NCI-H2227 (cell line): ENCODE data around the gene OR6C76.
"Not testable (repeated sequence)": the region's sequence is repeated elsewhere in the genome, so short reads cannot be mapped to it uniquely, and the experiment has no call there.

Source experiments
- DNase-seq: peaks from one replicate; lab custom pipeline; 2025; ENCODE audit not compliant: unreplicated experiment; lab: John Stamatoyannopoulos, UW

OR6C76 gene

GRCh38 chr12:55425954-55426353 lies at the start of gene OR6C76:
TSS of gene OR6C76 (plus strand) at chr12:55426254. CDS start at chr12:55426254, 0 bp downstream.
- no peak for DNase-seq

- no peak for DNase-seq
These were observed 40.2 kb upstream of the OR6C76 start for GRCh38 chr12:55385891-55386290.

GRCh38 chr12:55392032-55392795 lies 33.8 kb upstream of the OR6C76 start:
- no peak for DNase-seq

DNA sequence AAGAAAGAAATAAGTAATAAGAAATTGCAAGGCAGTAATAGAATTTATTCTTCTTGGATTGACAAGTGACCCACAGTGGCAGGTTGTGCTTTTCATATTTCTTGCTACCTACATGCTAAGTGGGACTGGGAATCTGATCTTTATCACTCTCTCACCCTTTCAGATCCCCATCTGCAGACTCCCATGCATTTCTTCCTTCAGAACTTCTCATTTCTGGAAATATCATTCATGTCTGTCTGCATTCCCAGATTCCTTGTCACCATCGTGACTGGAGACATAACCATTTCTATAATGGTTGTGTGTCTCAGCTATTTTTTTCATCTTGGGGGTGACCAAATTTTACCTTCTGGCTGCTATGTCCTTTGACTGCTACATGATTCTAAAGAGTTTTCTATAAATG lies 29.7 kb upstream of the OR6C76 start:
- no peak for DNase-seq

- DNase-seq: no peak
These were observed 25.8 kb upstream of the OR6C76 start, which contains the start of gene OR6C65 for GRCh38 chr12:55400229-55400628. TSS of gene OR6C65 (plus strand) at chr12:55400529. CDS start at chr12:55400529, 0 bp downstream.

DNA sequence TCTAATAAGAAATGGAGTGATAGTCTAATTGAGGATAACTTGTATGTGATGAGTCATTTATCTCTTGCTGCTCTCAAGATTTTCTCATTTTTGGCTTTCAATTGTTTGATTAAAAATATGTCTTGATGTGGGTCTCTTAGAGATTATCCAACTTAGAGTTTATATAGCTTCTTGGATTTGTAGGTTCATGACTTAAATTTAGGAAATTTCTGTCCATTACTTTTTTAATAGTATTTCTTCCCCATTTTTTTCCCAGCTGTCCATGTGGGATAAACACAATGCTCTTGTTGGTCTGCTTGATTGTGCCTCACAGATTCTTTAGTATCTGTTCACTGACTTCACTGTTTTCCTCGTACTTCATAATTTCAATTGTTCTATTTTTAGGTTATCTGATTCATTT lies 18.2 kb upstream of the OR6C76 start:
- DNase-seq: no peak

DNA sequence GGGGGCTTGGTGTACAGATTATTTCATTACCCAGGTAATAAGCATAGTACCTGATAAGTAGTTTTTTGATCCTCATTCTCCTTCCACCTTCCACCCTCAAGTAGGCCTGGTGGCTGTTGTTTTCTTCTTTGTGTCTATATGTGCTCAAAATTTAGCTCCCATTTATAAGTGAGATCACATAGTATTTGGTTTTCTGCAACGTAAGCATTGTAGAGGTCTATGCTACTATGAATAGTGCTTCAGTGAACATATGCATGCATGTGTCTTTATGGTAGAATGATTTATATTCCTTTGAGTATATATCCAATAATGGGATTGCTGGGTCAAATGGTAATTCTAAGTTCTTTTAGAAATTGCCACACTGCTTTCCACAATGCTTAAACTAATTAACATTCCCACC lies 16.9 kb upstream of the OR6C76 start:
- not testable (repeated sequence) for DNase-seq

DNA sequence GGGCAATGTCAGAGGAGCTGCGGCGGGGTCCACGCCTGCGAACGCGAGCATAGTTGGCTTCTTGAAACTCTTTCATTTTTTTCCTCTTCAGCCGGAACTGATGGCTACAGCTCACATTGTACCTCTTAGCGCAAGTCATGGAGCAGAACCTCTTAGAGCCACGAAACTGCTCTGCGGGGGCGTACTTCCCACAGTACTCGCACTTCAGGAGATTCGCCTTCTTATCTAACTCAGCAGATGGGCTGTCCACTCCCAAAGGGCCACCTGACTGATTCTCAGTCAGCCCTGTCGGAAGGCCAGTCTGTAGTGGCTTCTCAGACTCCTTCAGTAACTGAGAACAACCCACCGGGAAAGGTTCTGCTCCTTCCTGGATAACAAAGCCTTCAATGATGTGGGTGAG lies 13.9 kb upstream of the OR6C76 start:
- not testable (repeated sequence) for DNase-seq

- DNase-seq: not testable (repeated sequence)
These were observed 12.3 kb upstream of the OR6C76 start for GRCh38 chr12:55413498-55414388.

DNA sequence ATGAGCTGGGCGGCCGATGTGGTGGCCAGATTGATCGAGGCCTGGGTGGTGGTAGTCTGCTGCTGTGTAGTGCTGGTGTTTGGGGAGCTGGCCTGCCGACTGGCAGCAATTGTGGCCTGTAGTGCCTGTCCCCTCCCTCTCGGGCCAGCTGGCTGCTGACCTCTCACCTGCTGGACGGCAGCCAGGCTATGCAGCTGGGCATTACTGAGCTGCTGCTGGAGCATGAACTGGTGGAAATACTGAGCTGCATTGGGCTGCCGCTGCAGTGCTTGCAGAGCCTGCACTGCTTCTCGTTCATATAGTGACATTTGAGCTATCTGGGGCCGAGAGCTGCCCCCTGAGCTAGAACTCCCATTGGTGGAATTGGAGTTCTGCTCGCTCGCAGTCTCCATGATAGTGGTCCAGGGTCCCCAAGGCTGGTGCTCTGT lies 11.6 kb upstream of the OR6C76 start:
- DNase-seq: not testable (repeated sequence)

DNA sequence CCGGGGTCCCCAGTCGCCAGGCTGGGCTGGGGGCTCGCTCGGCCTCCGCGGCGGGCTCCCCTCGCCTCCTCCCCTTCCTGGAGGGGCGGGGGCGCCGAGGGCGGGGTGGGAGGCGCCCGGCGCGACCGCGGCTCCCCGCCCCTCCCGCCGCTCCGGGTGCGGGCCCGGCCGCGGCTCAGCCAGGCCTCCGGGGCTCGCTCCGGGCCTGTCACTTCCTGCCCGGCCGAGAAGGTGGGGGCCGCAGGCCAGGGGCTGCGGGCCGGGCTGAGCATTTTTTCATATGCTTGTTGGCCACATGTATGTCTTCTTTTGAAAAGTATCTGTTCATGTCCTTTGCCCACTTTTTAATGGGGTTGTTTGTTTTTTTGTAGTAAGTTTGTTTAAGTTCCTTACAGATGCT lies 11.2 kb upstream of the OR6C76 start:
- not testable (repeated sequence) for DNase-seq

DNA sequence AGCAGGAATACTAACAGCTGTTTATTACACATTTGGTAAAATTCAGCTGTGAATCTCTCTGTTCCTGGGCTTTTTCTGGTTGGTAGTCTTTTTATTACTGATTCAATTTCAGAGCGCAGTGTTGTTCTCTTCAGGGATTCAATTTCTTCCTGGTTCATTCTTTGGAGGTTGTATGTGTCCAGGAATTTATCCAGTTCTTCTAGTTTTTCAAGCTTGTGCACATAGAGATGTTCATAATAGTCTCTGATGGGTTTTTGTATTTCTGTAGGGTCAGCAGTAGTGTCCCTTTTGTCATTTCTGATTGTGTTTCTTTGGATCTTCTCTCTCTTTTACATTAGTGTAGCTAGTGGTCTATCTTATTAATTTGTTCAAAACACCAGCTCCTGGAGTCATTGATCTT lies 9.1 kb upstream of the OR6C76 start:
- DNase-seq: no peak

DNA sequence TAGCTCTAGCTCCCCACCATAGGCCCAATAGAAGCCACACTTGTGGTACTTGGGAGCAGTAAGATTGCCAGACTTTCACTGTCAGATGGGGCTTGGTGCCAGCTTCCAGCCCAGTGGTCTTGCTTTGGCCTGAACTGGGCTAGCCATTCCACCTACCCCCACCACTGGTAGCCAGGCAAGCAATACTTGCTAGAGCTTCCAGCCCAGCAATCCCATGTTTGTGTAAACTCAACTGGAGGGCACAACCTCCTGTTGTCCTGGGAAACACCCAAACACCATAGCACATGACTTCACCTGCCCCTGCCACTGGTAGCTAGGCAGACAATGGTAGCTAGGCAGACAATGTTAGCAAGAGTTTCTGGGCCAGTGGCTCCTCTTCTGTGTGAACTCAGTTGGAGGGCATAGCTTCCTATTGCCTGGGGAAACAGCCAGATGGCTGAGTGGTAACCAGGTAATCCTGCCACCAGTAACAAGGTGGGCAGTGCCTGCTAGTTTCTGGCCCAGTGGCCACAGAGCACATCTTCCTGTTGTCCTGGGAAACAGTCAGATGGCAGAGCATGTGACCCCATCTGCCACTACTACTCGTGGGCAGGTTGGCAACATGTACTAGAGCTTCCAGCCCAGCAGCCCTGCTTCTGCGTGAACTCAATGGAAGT lies 5.6 kb upstream of the OR6C76 start:
- DNase-seq: no peak

DNA sequence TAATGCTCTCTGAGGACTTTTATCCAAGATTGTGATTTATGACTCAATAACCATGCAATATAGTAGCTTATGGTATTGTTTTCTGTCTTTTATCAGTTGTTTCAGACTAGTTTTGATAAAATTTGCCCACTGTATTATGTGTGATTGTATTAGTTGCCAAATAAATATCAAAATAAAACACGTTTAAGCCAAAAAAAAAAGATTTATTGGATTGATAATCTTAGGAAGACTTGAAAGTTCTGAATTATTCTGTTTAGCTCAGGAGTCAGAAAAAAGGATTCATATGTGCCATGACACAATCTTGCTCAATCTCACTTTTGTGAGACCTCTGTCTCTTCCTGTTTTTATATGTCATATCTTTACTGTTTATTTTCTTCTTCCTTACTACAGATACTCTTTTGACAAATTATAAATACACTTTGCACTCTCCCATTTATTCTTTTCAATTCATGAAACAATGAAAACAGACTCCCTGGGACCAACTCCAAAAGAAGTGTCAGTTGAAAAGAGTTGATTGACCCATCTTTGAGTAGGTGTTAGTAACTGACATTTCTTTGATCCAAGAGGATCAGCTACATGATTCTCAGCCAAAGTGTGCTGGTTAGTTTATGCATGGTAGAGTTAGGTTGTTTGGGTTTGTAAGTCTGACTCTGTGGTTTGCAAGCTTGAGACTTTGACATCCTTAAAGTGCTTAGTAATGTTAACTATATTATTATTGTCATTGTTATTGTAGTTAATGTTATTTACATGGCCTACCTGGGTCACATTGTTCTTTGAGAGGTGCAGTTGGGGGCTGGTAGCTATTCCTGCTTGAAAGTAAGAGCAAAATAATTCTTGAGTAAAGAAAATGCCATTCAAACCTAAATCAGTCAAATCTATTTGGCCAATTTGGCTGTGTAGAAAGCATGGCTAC lies 2.5 kb downstream of the OR6C76 start:
- DNase-seq: no peak

DNA sequence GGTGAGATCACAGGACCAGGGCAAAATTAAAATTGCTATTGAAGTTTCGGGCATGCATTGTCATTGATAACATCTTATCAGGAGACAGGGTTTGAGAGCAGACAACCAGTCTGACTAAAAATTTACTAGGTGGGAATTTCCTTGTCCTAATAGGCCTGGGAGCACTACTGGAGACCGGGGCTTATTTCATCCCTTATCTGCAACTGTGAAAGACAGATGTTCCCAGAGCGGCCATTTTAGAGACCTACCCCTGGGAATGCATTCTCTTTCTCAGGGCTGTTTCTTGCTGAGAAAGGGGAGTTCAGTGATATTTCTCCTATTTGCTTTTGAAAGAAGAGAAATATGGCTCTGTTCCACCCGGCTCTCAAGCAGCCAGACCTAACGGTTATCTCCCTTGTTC lies 15.2 kb downstream of the OR6C76 start:
- DNase-seq: not testable (repeated sequence)

DNA sequence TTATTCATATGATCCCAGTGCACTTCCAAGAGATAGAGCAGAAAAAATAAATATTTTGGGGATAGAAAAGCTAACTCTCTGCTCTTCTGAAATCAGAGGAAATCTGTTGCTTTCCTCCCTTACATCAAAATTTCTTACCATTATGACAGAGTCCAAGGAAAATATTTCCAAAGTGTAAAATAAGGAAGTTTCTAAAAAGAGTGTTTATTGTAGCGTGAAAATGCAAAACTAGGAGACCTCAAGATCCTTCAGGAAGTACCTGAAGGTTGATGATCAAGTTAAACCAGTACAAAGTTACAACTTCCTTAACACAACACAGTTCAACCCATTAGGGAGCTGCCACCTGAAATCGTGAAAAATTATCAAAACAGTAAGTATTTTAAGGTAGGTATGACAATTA lies 17.7 kb downstream of the OR6C76 start, which contains the start of gene OR6C2:
Gene OR6C2 (plus strand): TSS at position 301 of the 400 bp plus-strand sequence. CDS start 8,138 bp downstream, outside the sequence.
- no peak for DNase-seq

- DNase-seq: no peak
These were observed 19.3 kb downstream of the OR6C76 start for GRCh38 chr12:55445357-55445756.

DNA sequence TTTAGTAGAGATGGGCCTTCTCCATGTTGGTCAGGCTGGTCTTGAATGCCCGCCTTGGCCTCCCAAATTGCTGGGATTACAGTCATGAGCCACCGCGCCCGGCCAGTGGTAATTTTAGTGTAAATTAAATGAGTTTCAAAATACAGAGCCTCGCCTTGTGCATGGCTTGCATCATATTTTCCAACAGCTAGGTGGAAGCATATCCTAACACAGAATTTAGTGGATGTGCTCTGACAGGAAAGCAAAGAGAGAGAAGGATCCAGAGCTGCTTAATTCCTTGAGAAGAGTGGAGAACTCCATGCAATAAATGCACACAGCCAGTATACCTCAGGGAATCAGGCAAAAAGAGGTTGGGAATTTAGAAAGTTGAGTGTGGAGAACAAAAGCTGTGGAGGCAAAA lies 20.3 kb downstream of the OR6C76 start:
- DNase-seq: no peak

GRCh38 chr12:55448825-55449224 lies 22.8 kb downstream of the OR6C76 start:
- no peak for DNase-seq

DNA sequence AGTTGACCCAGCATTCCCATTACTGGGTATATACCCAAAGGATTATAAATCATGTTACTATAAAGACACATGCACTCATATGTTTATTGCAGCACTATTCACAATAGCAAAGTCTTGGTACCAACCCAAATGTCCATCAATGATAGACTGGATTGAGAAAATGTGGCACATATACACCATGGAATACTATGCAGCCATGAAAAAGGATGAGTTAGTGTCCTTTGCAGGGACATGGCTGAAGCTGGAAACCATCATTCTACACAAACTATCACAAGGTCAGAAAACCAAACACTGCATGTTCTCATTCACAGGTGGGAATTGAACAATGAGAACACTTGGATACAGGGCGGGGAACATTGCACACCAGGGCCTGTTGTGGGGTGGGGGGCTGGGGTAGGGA lies 38.9 kb downstream of the OR6C76 start:
- not testable (repeated sequence) for DNase-seq
